Lower lobe of right lung (tissue), 2 donors: ENCODE measurements around the gene DLX5. TPM values are rescaled to one million over a fixed set of nuclear protein-coding genes. Genes with fewer than 3 reads are reported as not detected.

Experiments used
- ATAC-seq, 2 donors: fragments of 200-7000 bp; cut with Tn5 transposase; one replicate each; pipeline ENCODE4 v1.9.1; 2020 to 2022; ENCODE audit warnings: mild to moderate bottlenecking in 2 of 2, moderate library complexity in 2 of 2
- DNase-seq: peaks from one replicate; pipeline ENCODE4 v3.0.0-alpha.2; 2020
- H3K27ac ChIP-seq: fragments of 200-600 bp; one replicate; pipeline ENCODE4 v1.8.0; 2022
- H3K27me3 ChIP-seq: fragments of 200-600 bp; one replicate; pipeline ENCODE4 v1.8.0; 2022; ENCODE audit warnings: low read depth
- H3K36me3 ChIP-seq: fragments of 200-600 bp; one replicate; pipeline ENCODE4 v1.8.0; 2022; ENCODE audit warnings: mild to moderate bottlenecking
- H3K4me1 ChIP-seq: fragments of 200-600 bp; one replicate; pipeline ENCODE4 v1.8.0; 2022
- H3K4me3 ChIP-seq: fragments of 200-600 bp; one replicate; pipeline ENCODE4 v1.8.0; 2022; ENCODE audit warnings: mild to moderate bottlenecking
- H3K9me3 ChIP-seq: fragments of 200-600 bp; one replicate; pipeline ENCODE4 v1.8.0; 2022
- intact Hi-C: fragments of 100-400 bp; cut with DNase I; formaldehyde crosslinking; loops from one replicate; pipeline ENCODE4 v1.11.0; 2022
- total RNA-seq: library from RNA; stranded (reverse); fragmentation: NEBNext Ultra II Directional; extraction: Animal tissue kit (Norgen Biotek cat#: 25700); gene quantifications from one replicate; pipeline ENCODE4 v1.2.1, GENCODE V29; 2021
- TF ChIP-seq, protein P1 (sequence below): fragments of 200-600 bp; IDR thresholded peaks from one replicate; pipeline ENCODE4 v1.8.0; 2022; ENCODE audit warnings: antibody characterized with exemption, mild to moderate bottlenecking
- donor health status: DM: no; HTN: yes; CAD: no; lungs with severe emphysema.

Gene DLX5
- total RNA-seq, 1 donor from 2014 or later, result not detected

DNA sequence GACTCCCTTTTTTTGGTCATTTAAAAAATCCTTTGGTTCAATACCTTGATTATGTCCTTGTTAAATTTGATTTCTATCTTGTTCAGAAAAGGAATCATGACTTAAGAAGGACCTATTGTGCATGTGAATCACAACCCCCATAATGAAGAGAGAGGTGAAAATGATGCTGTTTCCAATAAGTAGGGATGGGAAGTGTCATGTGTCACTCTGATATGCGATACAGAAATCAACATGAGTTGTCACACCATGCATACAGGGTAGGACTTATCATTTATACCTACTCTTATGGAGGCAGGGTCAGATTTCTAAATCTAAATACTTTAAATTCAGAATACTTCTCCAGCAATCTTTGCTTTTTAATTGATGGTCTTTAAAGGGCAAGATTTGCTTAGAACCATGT, 38.6 kb downstream of the DLX5 start:
- no peaks in the 10 kb centered on the region for H3K4me1 ChIP-seq
- ATAC-seq (no peak), DNase-seq (no peak)
- TF ChIP-seq, protein P1, sequence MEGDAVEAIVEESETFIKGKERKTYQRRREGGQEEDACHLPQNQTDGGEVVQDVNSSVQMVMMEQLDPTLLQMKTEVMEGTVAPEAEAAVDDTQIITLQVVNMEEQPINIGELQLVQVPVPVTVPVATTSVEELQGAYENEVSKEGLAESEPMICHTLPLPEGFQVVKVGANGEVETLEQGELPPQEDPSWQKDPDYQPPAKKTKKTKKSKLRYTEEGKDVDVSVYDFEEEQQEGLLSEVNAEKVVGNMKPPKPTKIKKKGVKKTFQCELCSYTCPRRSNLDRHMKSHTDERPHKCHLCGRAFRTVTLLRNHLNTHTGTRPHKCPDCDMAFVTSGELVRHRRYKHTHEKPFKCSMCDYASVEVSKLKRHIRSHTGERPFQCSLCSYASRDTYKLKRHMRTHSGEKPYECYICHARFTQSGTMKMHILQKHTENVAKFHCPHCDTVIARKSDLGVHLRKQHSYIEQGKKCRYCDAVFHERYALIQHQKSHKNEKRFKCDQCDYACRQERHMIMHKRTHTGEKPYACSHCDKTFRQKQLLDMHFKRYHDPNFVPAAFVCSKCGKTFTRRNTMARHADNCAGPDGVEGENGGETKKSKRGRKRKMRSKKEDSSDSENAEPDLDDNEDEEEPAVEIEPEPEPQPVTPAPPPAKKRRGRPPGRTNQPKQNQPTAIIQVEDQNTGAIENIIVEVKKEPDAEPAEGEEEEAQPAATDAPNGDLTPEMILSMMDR, result no peak
- H3K27me3 ChIP-seq, result peaks cover 49% of the 10 kb centered on the region
- H3K4me3 ChIP-seq, result no peak overlapping the region
- no peaks in the 10 kb centered on the region for H3K36me3 ChIP-seq
- no peaks in the 10 kb centered on the region for H3K9me3 ChIP-seq
- intact Hi-C loops, result no loop called here
- no peak overlapping the region for H3K27ac ChIP-seq

- TF ChIP-seq, protein P1, result no peak
- H3K4me1 ChIP-seq, result no peaks in the 10 kb centered on the region
- intact Hi-C loops, result no loop called here
- H3K27ac ChIP-seq, result no peak overlapping the region
- no peaks in the 10 kb centered on the region for H3K9me3 ChIP-seq
- no peak overlapping the region for H3K4me3 ChIP-seq
- ATAC-seq (no peak), DNase-seq (no peak)
- peaks cover 17% of the 10 kb centered on the region for H3K27me3 ChIP-seq
- no peaks in the 10 kb centered on the region for H3K36me3 ChIP-seq
Observed at GRCh38 chr7:96982586-96982985, 42.0 kb downstream of the DLX5 start.

GRCh38 chr7:96979551-96980276, 44.9 kb downstream of the DLX5 start:
- TF ChIP-seq, protein P1, result no peak
- intact Hi-C loops, result no loop called here
- no peaks in the 10 kb centered on the region for H3K4me1 ChIP-seq

GRCh38 chr7:96977445-96977844, 47.2 kb downstream of the DLX5 start:
- no peaks in the 10 kb centered on the region for H3K4me1 ChIP-seq
- DNase-seq (no peak), ATAC-seq (no peak)
- no peak overlapping the region for H3K4me3 ChIP-seq
- peaks cover 3% of the 10 kb centered on the region for H3K27me3 ChIP-seq
- H3K27ac ChIP-seq, result no peak overlapping the region
- no peaks in the 10 kb centered on the region for H3K36me3 ChIP-seq
- intact Hi-C loops, result no loop called here
- TF ChIP-seq, protein P1, result no peak
- no peaks in the 10 kb centered on the region for H3K9me3 ChIP-seq

More at GRCh38 chr7:96979551-96980276, 44.9 kb downstream of the DLX5 start:
- no peaks in the 10 kb centered on the region for H3K9me3 ChIP-seq
- no peak overlapping the region for H3K4me3 ChIP-seq
- no peaks in the 10 kb centered on the region for H3K36me3 ChIP-seq
- ATAC-seq, result no peak
- H3K27me3 ChIP-seq, result peaks cover 4% of the 10 kb centered on the region
- no peak overlapping the region for H3K27ac ChIP-seq
- DNase-seq, result no peak

- ATAC-seq (no peak), DNase-seq (no peak)
- TF ChIP-seq, protein P1, result no peak
- H3K27ac ChIP-seq, result no peak overlapping the region
- H3K36me3 ChIP-seq, result no peaks in the 10 kb centered on the region
- intact Hi-C loops, result no loop called here
- H3K9me3 ChIP-seq, result no peaks in the 10 kb centered on the region
- no peak overlapping the region for H3K4me3 ChIP-seq
- no peaks in the 10 kb centered on the region for H3K4me1 ChIP-seq
- H3K27me3 ChIP-seq, result no peaks in the 10 kb centered on the region
Observed at GRCh38 chr7:96976106-96976505, 48.5 kb downstream of the DLX5 start.
